ENCODE results near the gene RBM33. TPM values are rescaled to one million over a fixed set of nuclear protein-coding genes. Genes with fewer than 3 reads are reported as not detected.

The RBM33 gene
- total RNA-seq, 1 donor from 2014 or later = 62.8 TPM

GRCh38 chr7:155721056-155721455 is 76.6 kb downstream of the RBM33 start:
- Histone ChIP-seq H3K27me3 (no peaks in the 10 kb centered on the region), H3K9me3 (no peaks in the 10 kb centered on the region), H3K27ac (no peak overlapping the region), H3K4me3 (no peak overlapping the region), H3K36me3 (peaks cover 36% of the 10 kb centered on the region), H3K4me1 (no peaks in the 10 kb centered on the region)
- no peak for DNase-seq
- intact Hi-C loops (cut with DNase I) = no loop called here
- ATAC-seq = no peak
- TF ChIP-seq CTCF (IDR thresholded peaks at IDR 0.05) = no peak

- Histone ChIP-seq H3K4me3 (no peak overlapping the region), H3K4me1 (no peaks in the 10 kb centered on the region), H3K27me3 (no peaks in the 10 kb centered on the region), H3K9me3 (no peaks in the 10 kb centered on the region), H3K36me3 (peaks cover 34% of the 10 kb centered on the region), H3K27ac (no peak overlapping the region)
- intact Hi-C loops (cut with DNase I) = no loop called here
- DNase-seq (no peak), ATAC-seq (no peak)
- TF ChIP-seq CTCF (IDR thresholded peaks at IDR 0.05) = no peak
Observed at GRCh38 chr7:155722118-155722517, 77.7 kb downstream of the RBM33 start.

- no peak for TF ChIP-seq CTCF (IDR thresholded peaks at IDR 0.05)
- Histone ChIP-seq H3K9me3 (no peaks in the 10 kb centered on the region), H3K4me1 (peaks cover 2% of the 10 kb centered on the region), H3K36me3 (peaks cover 37% of the 10 kb centered on the region), H3K27ac (no peak overlapping the region), H3K27me3 (no peaks in the 10 kb centered on the region), H3K4me3 (no peak overlapping the region)
- no peak for ATAC-seq
- DNase-seq = no peak
- intact Hi-C loops (cut with DNase I) = no loop called here
Observed at GRCh38 chr7:155722936-155723335, 78.5 kb downstream of the RBM33 start.

GRCh38 chr7:155724327-155725005 is 80.0 kb downstream of the RBM33 start:
- Histone ChIP-seq H3K9me3 (no peaks in the 10 kb centered on the region), H3K27me3 (no peaks in the 10 kb centered on the region), H3K4me1 (peaks cover 4% of the 10 kb centered on the region), H3K4me3 (no peak overlapping the region), H3K27ac (no peak overlapping the region), H3K36me3 (peaks cover 35% of the 10 kb centered on the region)
- TF ChIP-seq CTCF (IDR thresholded peaks at IDR 0.05) = no peak
- ATAC-seq = no peak
- intact Hi-C loops (cut with DNase I) = no loop called here
- no peak for DNase-seq

GRCh38 chr7:155725006-155725355 is 80.5 kb downstream of the RBM33 start:
- H3K4me3 ChIP-seq = no peak overlapping the region
- peaks cover 4% of the 10 kb centered on the region for H3K4me1 ChIP-seq
- H3K9me3 ChIP-seq = no peaks in the 10 kb centered on the region
- intact Hi-C loops (cut with DNase I) = no loop called here
- H3K27me3 ChIP-seq = no peaks in the 10 kb centered on the region
- no peak for TF ChIP-seq CTCF (IDR thresholded peaks at IDR 0.05)
- H3K36me3 ChIP-seq = peaks cover 30% of the 10 kb centered on the region
- no peak for DNase-seq
- ATAC-seq = no peak
- no peak overlapping the region for H3K27ac ChIP-seq

- Histone ChIP-seq H3K36me3 (peaks cover 41% of the 10 kb centered on the region), H3K4me1 (peaks cover 4% of the 10 kb centered on the region), H3K4me3 (no peak overlapping the region), H3K27me3 (no peaks in the 10 kb centered on the region), H3K27ac (peak overlapping the region; percentile 26), H3K9me3 (no peaks in the 10 kb centered on the region)
- DNase-seq (no peak), ATAC-seq (peak; percentile 38)
- intact Hi-C loops (cut with DNase I) = no loop called here
- TF ChIP-seq CTCF (IDR thresholded peaks at IDR 0.05) = no peak
Observed at GRCh38 chr7:155727616-155728015, 83.2 kb downstream of the RBM33 start.
